K562 (cell line): ENCODE results near the gene GP1BB.

Source experiments
- ATF2 ChIP-seq: sonication (generic); formaldehyde crosslinking; IDR thresholded peaks from 2 replicates; pipeline ENCODE4 v1.8.1; 2022; ENCODE audit warnings: missing genetic modification reagents
- BRD4 ChIP-seq: fragments of 200-600 bp; sonication (generic); IDR thresholded peaks from 2 replicates; pipeline ENCODE4 v1.6.1; 2017; ENCODE audit warnings: inconsistent platforms
- EWSR1 ChIP-seq: fragments of 450-650 bp; IDR thresholded peaks from 2 replicates; pipeline ENCODE4 v1.6.1; 2018; ENCODE audit warnings: borderline replicate concordance, mild to moderate bottlenecking, low read depth, moderate library complexity; ENCODE audit not compliant: partially characterized antibody
- EZH2 ChIP-seq: IDR thresholded peaks from 2 replicates; pipeline ENCODE4 v1.6.1; 2012; ENCODE audit warnings: low read depth, mild to moderate bottlenecking, inconsistent platforms, low read length, borderline replicate concordance
- FOXK1 ChIP-seq: sonication (generic); formaldehyde crosslinking; IDR thresholded peaks from 2 replicates; pipeline ENCODE4 v1.8.0; 2022; ENCODE audit warnings: missing genetic modification reagents, mild to moderate bottlenecking, borderline replicate concordance
- HDAC1 ChIP-seq, 2 experiments: fragments of 450-650 bp; IDR thresholded peaks; 2 replicates each; pipeline ENCODE4 v1.6.1; 2016 to 2017; ENCODE audit warnings: inconsistent platforms in 1 of 2, mild to moderate bottlenecking in 1 of 2, moderate library complexity in 1 of 2
- HDGF ChIP-seq: fragments of 450-650 bp; IDR thresholded peaks from 2 replicates; pipeline ENCODE4 v1.6.1; 2016
- PCBP1 ChIP-seq: fragments of 200-400 bp; formaldehyde crosslinking; IDR thresholded peaks from 2 replicates; pipeline ENCODE4 v1.6.1; 2018; ENCODE audit warnings: mild to moderate bottlenecking, low read depth, low read length; ENCODE audit not compliant: poor library complexity, severe bottlenecking
- TAF1 ChIP-seq: IDR thresholded peaks from 2 replicates; pipeline ENCODE4 v1.6.1; 2011; ENCODE audit warnings: mild to moderate bottlenecking, low read length, moderate library complexity; ENCODE audit not compliant: insufficient read depth, control insufficient read depth, severe bottlenecking; ENCODE audit errors: extremely low read depth
- ZSCAN29 ChIP-seq: fragments of 450-650 bp; IDR thresholded peaks from 2 replicates; pipeline ENCODE4 v1.6.1; 2017

GRCh38 chr22:19722178-19722981 lies 959 bp upstream of the GP1BB start:
- TF ChIP-seq EZH2 (no peak), PCBP1 (no peak), ZSCAN29 (0 out of 2 replicates have a peak, but pooled peaks have one; percentile 3), EWSR1 (no peak), ATF2 (no peak), HDGF (no peak), HDAC1 (IDR thresholded peaks at IDR 0.05) (peak in 1 of 2 experiments; percentile 91; a peak in 2 of 4 replicates), BRD4 (peak; percentile 31; the same call in 1 of the 2 replicates), TAF1 (no peak), FOXK1 (CRISPR knock-in tag) (no peak)
